SK-N-SH treated with all-trans-retinoic acid at 6 μM for 48 hours (cell line): Measurements from ENCODE around the gene SLC17A5.

Source experiments
- CSDC2 ChIP-seq: fragments of 250-450 bp; sonication (Bioruptor Pico); IDR thresholded peaks from 2 replicates; pipeline ENCODE4 v1.5.0; 2020; ENCODE audit warnings: mild to moderate bottlenecking, moderate library complexity
- ESRRG ChIP-seq: fragments of 250-450 bp; sonication (Bioruptor Pico); IDR thresholded peaks from 2 replicates; pipeline ENCODE4 v1.6.1; 2021; ENCODE audit warnings: mild to moderate bottlenecking
- SNAI2 ChIP-seq: fragments of 250-450 bp; sonication (Bioruptor Pico); IDR thresholded peaks from 2 replicates; pipeline ENCODE4 v1.5.0; 2020; ENCODE audit warnings: mild to moderate bottlenecking, moderate library complexity

DNA sequence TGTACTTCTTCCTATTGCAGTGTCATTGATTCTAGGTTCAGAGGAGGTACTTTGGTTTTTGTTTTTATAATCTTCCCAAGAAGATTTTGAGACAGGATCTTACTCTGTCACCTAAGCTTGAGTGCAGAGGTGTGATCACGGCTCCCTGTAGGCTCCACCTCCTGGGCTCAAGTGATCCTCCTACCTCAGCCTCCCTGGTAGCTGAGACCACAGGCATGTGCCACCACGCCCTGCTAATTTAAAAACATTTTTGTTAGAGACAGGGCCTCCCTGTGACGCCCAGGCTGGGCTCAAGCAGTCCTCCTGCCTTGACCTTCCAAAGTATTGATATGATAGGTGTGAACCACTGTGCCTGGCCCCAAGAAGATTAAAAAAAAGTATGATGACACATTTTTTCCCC is 3.4 kb upstream of the SLC17A5 start:
- TF ChIP-seq ESRRG (CRISPR knock-in tag) (no peak), CSDC2 (CRISPR knock-in tag) (no peak), SNAI2 (CRISPR knock-in tag) (no peak)
